HG03097 (cell line): ENCODE data around the gene STIM1.
"Not testable (repeated sequence)": the region's sequence is repeated elsewhere in the genome, so short reads cannot be mapped to it uniquely, and the experiment has no call there.

Source experiments
- ATAC-seq: cut with Tn5 transposase; IDR thresholded peaks from one replicate; pipeline ENCODE4 v1.9.1; 2021; ENCODE audit not compliant: unreplicated experiment, low FRiP score

The STIM1 gene

GRCh38 chr11:4006946-4007680, 151.6 kb downstream of the STIM1 start:
- ATAC-seq, result no peak

DNA sequence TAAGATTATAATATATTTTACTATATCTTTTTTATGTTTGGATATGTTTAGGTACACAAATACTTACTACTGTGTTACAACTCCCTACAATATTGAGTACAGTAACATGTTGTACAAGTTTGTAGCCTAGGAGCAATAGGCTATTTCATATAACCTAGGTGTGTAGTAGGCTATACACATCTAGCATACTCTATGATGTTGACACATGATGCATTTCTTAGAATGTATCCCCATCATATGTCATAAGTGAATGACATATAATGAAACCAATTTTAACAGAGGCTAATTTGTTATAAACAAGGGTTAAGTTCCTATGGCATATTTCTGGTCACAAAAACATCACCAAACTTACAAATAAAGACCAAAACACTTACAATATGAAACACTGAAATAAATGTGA, 152.7 kb downstream of the STIM1 start:
- ATAC-seq, result no peak

DNA sequence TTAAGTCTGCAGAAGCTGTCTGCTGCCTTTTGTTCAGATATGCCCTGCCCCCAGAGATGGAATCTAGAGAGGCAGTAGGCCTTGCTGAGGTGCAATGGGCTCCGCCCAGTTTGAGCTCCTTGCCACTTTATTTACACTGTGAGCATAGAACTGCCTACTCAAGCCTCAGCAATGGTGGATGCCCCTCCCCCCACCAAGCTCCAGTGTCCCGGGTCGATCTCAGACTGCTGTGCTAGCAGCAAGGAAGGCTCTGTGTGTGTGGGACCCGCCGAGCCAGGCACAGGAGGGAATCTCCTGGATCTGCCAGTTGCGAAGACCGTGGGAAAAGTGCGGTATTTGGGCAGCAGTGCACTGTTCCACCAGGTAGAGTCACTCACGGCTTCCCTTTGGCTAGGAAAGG, 161.1 kb downstream of the STIM1 start:
- not testable (repeated sequence) for ATAC-seq

GRCh38 chr11:4017129-4017528, 161.7 kb downstream of the STIM1 start:
- no peak for ATAC-seq

DNA sequence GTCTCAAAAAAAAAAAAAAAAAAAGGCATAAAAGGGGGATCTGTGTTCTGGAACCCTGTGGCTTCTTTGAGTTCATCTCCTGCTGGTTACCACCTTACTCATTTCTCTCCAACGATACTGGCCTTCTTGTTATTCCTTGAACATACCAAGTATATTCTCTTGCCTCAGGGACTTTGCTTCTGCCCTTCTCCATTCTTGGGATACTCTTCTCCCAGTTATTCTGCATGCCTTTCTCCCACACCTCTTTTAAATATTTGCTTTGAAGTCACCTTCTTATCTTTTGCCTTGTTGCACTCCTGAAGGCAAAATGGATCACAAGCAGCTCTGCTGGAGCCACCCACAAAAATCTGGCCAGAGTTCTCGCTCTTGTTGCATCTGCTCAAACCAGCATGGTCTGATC, 163.2 kb downstream of the STIM1 start:
- no peak for ATAC-seq

DNA sequence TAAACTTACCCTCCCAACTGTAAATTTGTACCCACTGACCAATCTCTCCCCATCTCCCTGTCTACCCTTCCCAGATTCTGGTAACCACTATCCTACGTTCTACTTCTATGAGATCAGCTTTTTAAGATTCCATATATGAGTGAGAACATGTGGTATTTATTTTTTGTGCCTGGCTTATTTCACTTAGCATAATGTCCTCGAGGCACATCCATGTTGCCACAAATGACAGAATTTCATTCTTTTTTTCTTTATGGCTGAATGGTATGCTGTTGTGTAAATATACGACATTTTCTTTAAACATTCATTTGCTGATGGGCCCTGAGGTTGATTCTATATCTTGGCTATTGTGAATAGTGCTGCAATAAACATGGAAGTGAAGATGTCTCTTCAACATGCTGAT, 164.4 kb downstream of the STIM1 start:
- ATAC-seq, result no peak

DNA sequence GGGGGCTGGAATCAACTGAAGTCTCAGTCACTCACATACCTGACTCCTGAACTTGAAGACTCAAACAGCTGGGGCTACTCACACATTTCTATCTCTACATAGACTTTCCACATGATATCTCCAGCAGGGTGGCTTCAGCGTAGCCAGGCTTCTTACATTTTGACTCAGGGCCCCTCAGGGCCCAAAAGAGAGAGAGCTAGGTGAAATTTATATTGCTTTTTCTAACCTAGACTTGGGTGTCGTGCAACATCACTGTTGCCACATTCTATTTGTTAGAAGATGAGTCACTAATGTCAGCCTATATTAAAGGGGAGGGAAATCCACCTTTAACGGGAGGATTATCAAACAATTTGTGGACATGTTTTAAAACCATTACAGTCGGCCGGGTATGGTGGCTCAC, 167.2 kb downstream of the STIM1 start:
- ATAC-seq, result no peak

GRCh38 chr11:4025248-4025966, 169.9 kb downstream of the STIM1 start:
- no peak for ATAC-seq

GRCh38 chr11:4025967-4026324, 170.5 kb downstream of the STIM1 start:
- ATAC-seq, result no peak

DNA sequence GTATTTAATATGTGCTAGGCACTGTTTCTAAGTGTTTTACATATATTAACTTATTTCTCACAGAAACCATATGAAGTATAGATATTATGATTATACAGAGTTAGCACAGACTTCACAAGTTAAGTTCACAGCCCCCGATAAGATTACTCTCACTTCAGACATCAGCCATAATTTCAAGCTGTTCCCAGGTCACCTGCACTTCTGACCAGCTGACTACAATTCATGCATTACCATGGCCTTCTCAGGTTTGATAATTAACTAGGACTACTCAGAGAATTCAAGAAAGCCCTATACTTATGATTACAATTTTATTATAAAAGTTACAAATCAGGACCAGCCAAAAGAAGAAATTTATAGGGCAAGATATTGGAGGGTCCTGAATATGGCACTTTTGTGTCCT, 170.9 kb downstream of the STIM1 start:
- ATAC-seq, result no peak

- ATAC-seq, result no peak
Observed at GRCh38 chr11:4027746-4028145, 172.3 kb downstream of the STIM1 start.

GRCh38 chr11:4030197-4030596, 174.7 kb downstream of the STIM1 start:
- no peak for ATAC-seq

GRCh38 chr11:4032097-4032496, 176.6 kb downstream of the STIM1 start:
- ATAC-seq, result no peak

- ATAC-seq, result no peak
Observed at GRCh38 chr11:4035985-4036384, 180.5 kb downstream of the STIM1 start.

GRCh38 chr11:4039011-4039410, 183.5 kb downstream of the STIM1 start:
- ATAC-seq, result no peak

- no peak for ATAC-seq
Observed at GRCh38 chr11:4040461-4040860, 185.0 kb downstream of the STIM1 start.

DNA sequence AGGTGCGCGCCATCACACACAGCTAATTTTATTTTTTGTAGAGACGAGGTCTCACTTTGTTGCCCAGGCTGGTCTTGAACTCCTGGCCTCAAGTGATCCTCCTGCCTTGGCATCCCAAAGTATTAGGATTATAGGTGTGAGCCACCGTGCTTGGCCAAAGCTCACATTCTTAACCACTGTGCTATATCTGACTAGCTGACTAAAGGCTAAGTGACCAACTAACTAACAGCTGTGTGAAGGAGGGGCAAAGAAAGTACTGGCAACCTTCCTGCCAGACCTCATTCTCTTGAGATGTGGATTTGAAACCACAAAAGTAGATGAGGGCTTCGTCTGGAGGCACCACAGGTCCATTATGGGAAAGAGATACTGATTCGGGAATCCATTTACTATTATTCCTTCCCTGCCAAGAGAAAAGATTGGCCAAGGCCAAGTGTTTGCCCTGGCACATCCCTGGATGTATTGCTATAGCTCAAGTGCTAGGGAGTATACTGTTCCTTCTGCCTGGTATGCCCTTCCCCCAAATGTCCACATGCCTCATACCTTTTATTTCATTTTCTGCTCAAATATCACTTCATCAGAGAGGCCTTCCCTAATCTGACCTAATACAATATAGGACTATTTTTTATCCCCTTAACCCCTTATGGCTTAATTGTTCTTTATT, 186.4 kb downstream of the STIM1 start:
- ATAC-seq, result no peak

DNA sequence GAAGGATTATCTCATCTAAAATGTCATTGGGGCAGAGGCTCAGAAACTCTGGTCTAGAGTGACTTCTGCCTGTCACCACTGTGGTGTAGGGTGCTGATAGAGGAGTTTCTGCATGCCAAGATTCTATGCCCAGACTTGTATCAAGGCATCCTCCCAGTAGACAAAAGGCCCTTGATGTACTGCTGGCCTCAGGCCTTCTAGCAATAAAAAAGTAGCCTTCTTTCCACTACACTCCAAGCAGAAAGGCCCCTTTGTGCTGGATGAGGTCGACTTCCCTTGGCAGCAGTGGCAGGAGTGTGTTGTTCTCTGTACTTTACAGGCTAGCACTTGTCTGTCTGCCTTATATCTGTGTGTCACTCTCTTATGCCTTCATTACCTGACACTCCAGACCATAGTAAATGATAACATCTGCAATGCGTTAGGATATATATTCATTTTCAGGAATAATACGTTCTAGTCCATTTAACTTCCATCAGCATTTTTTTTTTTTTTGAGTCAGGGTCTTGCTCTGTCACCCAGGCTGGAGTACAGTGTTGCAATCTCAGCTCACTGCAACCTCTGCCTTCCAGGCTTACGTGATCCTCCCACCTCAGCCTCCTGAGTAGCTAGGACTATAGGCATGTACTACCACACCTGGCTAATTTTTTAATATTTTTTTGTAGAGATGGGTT, 189.6 kb downstream of the STIM1 start:
- ATAC-seq, result no peak

DNA sequence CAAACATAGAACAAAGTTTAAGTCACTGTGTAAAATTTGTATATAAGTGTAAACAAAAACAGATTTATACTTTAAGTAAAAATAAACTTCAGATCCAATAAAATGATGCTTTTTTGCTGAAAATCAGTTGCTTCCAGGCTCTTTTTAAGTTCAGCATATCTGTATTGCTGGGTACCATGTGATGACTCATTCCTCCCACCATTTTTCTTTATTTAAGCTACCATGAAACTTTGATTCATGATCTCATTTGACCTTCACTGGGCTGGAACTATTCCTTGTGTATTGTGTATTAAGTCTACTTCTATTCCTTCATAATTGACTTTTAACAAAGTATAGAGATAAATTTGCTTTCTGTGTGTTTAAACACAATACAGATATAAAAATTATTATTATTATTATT, 192.9 kb downstream of the STIM1 start:
- no peak for ATAC-seq

DNA sequence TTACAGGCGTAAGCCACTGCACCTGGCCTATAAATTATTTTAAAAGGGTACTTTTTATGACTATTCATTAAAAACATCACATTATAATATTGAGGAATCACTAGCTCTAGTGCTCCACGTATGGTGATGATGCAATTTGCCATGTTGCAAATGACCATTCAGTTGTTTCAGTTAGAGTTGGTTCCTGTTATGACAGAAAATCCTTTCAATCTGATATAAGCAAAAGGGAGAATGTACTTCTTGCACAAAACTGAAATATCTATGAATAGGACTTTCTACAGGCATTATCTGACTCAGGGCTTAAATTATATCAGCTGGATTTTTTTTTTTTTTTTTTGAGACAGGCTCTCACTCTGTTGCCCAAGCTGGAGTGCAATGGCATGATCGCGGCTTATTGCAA, 193.5 kb downstream of the STIM1 start:
- ATAC-seq, result no peak

DNA sequence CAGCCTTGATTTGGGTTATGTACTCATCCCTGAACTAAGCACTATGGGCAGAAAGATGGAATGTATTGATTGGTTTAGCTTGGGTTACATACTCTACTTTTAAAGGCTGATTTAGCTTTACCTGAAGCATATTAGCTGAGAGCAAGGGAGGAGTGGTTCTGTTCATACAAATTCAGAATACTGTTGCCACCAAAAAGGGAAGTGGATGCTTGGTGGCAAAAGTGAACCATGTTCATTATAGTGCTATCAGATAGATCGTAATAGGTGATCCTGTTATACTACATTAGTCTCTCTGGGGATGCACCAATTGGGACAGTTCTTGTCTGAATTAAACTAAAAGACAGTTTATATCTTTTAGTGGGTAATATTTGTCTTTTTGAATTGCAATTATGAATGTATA, 194.7 kb downstream of the STIM1 start:
- ATAC-seq, result no peak
